HG03159 (cell line): ENCODE data around the gene EXD3.
"Not testable (repeated sequence)": the region's sequence is repeated elsewhere in the genome, so short reads cannot be mapped to it uniquely, and the experiment has no call there.

ENCODE experiments used
- ATAC-seq: cut with Tn5 transposase; IDR thresholded peaks from one replicate; pipeline ENCODE4 v1.9.1; 2021; ENCODE audit warnings: mild to moderate bottlenecking, moderate library complexity; ENCODE audit not compliant: unreplicated experiment

Gene EXD3

DNA sequence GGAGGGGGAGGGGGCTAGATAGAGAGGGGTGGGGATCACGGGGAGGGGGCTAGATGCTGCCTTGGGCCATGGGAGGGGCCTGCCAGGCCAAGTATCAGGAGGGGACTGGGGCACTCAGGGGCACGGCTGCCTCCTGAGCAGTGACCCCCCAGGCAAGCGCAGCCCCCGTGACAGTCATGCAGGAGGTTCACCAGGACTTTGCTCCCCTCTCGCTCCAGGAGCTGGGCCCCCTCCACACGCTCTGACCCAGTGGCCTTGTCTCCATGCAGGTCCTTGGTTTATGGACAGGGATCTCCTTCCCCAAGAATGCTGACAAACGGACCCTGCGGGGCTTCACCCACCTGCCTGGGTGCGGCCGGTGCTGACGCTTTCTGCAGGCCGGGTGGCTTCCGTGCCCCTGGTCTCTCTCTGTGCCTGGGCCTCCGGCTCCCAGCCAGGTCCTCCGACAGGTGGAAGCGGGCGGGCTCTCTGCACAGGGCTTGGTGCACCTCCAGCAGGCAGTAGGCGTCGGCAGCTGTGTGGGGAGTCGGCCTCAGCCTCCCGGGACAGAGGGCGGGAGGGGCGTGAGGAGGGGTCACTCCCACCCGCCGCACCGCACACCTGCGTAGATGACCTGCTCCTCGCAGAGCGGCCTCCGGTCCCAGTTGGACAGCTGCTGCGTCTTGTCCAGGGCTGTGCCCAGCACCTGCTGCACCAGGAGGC, 74.0 kb downstream of the EXD3 start:
- no peak for ATAC-seq

DNA sequence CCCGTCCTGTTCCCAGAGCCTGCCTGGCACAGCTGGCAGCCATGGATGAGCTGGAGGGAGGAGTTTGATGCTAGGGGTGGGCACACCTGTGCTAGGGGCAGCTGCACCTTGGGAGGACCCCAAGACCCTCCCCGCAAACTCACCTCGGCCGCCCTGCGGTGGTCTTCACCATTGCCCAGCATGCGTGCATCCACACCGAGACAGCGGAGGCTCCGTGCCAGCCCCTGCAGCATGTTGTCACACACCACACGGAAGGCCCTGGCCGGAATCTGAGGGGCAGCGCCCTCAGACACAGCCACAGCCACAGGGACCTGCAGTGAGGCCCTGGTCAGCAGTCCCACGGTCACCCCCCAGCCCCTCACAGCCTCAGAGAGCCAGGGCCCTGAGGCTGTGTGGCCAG, 75.0 kb downstream of the EXD3 start:
- no peak for ATAC-seq

DNA sequence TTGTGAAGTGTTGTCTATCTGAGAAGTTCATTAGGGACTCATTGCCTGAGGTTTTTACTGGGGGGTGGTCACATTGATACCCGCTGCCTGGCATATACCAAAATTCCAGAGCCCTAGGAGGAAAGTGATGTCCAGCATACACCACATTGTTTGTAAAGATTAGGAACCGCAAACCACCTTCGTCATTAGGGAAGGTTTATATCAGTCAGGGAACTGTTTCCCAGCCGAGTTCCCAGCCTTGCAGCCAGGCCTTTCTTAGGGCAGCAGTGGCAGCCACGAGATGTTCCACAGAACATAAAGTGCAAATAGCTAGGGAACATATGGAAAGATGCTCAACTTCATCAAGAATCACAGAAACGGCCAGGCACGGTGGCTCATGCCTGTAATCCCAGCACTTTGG, 80.5 kb downstream of the EXD3 start:
- no peak for ATAC-seq

GRCh38 chr9:137341227-137341626, 81.7 kb downstream of the EXD3 start:
- ATAC-seq = no peak

GRCh38 chr9:137339908-137340462, 83.0 kb downstream of the EXD3 start:
- ATAC-seq = not testable (repeated sequence)

DNA sequence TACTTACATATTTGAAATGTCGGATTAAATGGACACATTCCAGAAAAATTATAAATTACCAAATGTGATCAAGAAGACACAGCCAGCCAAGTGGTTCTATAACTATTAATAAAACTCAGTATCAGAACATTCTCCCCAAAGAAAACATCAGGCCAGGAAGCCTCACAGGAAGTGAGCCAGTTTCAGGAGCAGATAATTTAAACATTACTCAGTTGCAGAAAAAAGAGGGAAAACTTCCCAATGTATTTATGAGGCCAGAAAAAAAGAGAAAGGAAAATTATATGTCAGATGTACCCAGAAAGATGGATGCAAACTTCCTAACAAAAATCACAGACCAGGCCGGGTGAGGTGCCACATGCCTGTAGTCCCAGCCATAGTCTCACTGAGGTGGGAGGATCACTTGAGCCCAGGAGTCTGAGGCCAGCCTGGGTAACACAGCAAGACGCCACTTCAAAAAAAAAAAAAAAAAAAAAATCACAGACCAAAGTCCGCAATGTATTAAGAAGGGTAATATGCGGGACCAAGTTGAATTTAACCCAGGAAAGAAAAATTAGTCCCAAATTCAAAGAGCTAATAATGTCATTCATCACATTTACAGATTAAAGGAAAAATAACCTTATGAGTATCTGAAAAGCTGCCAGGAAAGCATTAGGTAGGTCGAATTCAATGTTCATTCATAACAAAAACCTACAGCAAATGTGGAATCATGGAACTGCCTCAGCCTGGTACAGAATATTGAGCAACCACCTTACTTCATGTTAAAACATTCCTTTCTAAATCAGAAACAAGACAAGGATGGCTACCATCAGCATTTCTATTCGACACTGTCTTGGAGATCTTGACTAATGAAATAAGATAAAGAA, 83.7 kb downstream of the EXD3 start:
- ATAC-seq = no peak

GRCh38 chr9:137336735-137337134, 86.2 kb downstream of the EXD3 start:
- no peak for ATAC-seq

DNA sequence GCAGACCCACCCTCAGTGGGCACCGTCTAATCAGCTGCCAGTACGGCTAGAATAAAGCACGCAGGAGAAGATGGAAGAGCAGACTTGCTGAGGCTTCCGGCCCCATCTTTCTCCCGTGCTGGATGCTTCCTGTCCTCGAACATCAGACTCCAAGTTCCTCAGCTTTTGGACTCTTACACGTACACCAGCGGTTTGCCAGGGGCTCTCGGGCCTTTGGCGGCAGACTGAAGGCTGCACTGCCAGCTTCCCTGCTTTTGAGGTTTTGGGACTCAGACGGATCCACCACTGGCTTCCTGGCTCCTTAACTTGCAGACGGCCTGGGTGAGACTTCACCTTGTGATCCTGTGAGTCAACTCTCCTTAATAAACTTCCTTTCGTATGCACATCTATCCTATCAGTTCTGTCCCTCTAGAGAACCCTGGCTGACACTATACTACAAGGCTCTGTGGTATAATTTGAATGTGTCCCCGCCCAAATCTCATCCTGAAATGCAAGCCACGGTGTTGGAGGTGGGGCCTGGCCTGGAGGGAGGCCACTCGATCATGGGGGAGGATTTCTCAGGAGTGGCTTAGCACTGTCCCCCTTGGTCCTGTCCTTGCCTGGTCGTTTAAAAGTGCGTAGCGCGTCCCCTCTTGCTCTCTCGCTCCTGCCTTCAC, 89.8 kb downstream of the EXD3 start:
- no peak for ATAC-seq

DNA sequence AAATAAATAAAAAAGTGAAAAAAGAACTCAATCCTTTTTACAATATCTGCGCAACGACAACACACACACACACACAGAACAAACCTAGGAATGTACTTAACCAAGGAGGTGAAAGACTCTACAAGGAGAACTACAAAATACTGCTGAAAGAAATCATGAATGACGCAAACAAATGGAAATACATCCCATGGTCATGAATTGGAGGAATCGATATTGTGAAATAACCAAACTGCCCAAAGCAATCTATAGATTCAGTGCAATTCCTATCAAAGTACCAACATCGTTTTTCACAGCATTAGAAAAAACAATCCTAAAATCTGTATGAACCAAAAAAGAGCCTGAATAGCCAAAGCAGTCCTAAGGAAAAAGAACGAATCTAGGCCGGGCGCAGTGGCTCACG, 91.0 kb downstream of the EXD3 start:
- no peak for ATAC-seq

- no peak for ATAC-seq
Observed at GRCh38 chr9:137330689-137331088, 92.3 kb downstream of the EXD3 start.

DNA sequence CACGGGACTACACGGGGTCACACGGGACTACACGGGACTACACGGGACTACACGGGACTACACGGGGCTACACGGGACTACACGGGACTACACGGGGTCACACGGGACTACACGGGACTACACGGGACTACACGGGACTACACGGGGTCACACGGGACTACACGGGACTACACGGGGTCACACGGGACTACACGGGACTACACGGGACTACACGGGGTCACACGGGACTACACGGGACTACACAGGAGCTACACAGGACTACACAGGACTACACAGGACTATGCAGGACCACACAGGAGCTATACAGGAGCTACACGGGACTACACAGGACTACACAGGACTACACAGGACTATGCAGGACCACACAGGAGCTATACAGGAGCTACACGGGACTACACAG, 93.4 kb downstream of the EXD3 start:
- not testable (repeated sequence) for ATAC-seq

DNA sequence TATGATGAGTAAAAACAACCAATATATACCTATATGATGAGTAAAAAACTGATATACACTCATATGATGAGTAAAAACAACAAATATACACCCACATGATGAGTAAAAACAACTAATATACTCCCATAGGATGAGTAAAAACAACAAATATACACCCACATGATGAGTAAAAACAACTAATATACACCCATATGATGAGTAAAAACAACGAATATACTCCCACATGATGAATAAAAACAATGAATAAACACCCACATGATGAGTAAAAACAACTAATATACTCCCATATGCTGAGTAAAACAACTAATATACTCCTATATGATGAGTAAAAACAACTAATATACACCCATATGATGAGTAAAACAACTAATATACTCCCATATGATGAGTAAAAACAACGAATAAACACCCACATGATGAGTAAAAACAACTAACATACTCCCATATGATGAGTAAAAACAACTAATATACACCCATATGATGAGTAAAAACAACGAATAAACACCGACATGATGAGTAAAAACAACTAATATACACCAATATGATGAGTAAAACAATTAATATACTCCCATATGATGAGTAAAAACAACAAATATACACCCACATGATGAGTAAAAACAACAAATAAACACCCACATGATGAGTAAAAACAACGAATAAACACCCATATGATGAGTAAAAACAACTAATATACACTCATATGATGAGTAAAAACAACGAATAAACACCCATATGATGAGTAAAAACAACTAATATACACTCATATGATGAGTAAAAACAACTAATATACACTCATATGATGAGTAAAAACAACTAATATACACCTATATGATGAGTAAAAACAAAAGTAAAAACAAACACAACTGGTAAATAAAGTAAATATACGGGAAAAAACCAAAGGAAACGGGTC, 95.1 kb downstream of the EXD3 start:
- ATAC-seq = not testable (repeated sequence)

GRCh38 chr9:137326445-137327065, 96.4 kb downstream of the EXD3 start:
- ATAC-seq = no peak

GRCh38 chr9:137325799-137326198, 97.2 kb downstream of the EXD3 start:
- no peak for ATAC-seq

DNA sequence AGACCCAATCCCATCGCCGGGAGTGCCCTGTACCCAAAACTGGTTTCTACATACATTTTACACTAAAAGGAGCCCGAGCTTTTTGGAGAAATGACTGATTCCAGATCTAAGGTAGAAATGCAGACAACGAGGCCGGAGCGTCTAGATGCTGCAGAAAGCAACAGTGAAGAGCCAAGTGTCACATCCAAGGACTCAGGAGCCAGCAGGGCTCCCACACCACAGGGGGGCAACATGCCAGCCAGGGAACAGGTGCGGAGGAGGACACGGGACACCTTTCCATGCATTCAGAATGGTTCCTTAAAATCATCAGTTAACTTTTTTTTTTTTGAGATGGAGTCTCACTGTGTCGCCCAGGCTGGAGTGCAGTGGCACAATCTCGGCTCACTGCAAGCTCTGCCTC, 97.8 kb downstream of the EXD3 start:
- no peak for ATAC-seq

DNA sequence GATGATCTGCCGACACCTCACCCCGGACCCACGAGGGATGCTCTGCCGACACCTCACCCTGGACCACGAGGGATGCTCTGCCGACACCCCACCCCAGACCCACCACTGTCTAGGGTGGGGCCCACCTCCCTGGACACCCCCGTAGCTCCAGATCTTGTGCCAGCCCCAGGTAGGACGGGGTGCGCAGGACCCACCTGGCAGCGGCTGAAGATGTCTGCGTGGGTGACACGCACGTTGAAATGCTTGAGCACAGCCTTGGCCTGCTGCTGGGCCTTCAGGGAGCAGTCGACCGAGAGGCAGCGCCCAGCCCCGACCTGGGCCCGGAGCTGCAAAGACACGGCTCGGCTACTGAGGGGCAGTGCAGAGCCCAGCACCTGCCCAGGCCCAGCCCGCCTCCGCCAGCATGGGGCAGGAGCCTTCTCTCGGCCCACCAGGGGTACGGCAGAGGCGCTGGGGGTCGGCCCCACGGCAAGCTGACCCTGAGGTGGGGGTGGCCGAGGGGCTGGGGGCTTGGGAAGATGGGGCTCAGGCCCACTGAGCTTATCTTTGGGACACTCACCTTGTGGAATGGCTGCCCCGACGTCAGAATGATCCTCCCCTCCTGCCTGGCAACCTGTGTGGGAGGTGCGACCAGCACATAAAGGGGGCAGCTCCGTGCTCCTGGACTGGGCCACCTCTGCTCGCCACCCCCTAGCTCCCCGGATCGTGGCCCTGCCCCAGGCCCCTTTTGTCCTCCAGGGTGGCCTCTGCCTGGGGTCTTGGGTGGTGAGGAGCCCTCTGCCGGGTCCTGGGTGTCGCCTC, 99.2 kb downstream of the EXD3 start:
- no peak for ATAC-seq

- no peak for ATAC-seq
Observed at GRCh38 chr9:137321726-137322361, 101.1 kb downstream of the EXD3 start.

DNA sequence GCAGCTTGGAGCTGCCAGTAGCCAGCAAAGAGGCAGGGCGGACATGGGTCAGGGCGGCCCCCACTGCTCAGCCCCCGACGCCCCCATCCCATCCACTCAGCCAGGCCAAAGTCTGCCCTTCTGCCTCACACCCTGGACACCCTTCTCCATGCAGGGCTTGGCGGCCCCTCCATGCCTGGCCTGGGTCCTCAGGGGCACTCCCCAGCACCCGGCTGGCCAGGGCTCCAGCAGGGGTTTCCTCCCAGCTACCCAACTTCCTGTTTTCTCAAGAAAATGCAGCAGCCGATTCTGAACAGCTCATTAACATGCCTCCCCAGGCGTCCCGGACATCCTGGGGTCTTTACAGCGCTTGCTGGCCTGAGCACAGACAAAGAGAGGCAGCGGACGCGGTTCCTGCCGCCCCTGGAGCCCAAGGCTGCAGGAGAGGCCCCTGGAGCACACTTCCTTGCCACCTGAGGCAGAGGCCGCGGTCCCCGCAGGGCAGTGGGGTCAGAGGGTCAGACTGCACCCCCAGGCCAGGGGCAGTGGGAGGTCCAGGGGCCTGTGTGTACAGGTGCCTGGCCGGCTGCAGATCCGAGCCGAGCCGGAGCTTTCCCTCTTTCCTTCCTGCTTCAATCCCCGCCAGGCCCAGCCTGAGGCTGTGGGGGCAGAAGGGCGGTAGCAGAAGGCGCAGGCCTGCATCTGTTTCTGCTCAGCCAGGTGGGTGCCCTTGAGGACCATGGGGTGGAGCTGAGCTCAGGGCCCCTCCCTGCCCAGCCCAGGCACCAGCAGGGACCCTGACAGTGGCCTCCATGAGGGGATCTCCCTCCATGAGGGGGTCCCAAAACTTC, 102.2 kb downstream of the EXD3 start:
- no peak for ATAC-seq
